ENCODE measurements around the gene FRAS1.
"Not testable (repeated sequence)": the region's sequence is repeated elsewhere in the genome, so short reads cannot be mapped to it uniquely, and the experiment has no call there.

Gene FRAS1

GRCh38 chr4:78208896-78209295, 151.8 kb downstream of the FRAS1 start:
- DNase-seq (ENCODE audit: low read depth in 1 of 2, low spot score in 1 of 2), result not testable (repeated sequence)

GRCh38 chr4:78210694-78211410, 153.7 kb downstream of the FRAS1 start:
- DNase-seq (ENCODE audit: low read depth in 1 of 2, low spot score in 1 of 2), result no peak

GRCh38 chr4:78213218-78213617, 156.1 kb downstream of the FRAS1 start:
- DNase-seq (ENCODE audit: low read depth in 1 of 2, low spot score in 1 of 2), result no peak

GRCh38 chr4:78214078-78214477, 157.0 kb downstream of the FRAS1 start:
- DNase-seq (ENCODE audit: low read depth in 1 of 2, low spot score in 1 of 2), result no peak

GRCh38 chr4:78217557-78217956, 160.4 kb downstream of the FRAS1 start:
- no peak for DNase-seq (ENCODE audit: low read depth in 1 of 2, low spot score in 1 of 2)

- DNase-seq (ENCODE audit: low read depth in 1 of 2, low spot score in 1 of 2), result no peak
Measured at GRCh38 chr4:78218260-78218659, 161.1 kb downstream of the FRAS1 start.

- no peak for DNase-seq (ENCODE audit: low read depth in 1 of 2, low spot score in 1 of 2)
Measured at GRCh38 chr4:78219825-78220224, 162.7 kb downstream of the FRAS1 start.

GRCh38 chr4:78220283-78220682, 163.2 kb downstream of the FRAS1 start:
- no peak for DNase-seq (ENCODE audit: low read depth in 1 of 2, low spot score in 1 of 2)

GRCh38 chr4:78222575-78223186, 165.6 kb downstream of the FRAS1 start:
- no peak for DNase-seq (ENCODE audit: low read depth in 1 of 2, low spot score in 1 of 2)

- DNase-seq (ENCODE audit: low read depth in 1 of 2, low spot score in 1 of 2), result no peak
Measured at GRCh38 chr4:78225236-78225635, 168.1 kb downstream of the FRAS1 start.

GRCh38 chr4:78226279-78226678, 169.2 kb downstream of the FRAS1 start:
- DNase-seq (ENCODE audit: low read depth in 1 of 2, low spot score in 1 of 2), result no peak

- no peak for DNase-seq (ENCODE audit: low read depth in 1 of 2, low spot score in 1 of 2)
Measured at GRCh38 chr4:78227411-78228057, 170.4 kb downstream of the FRAS1 start.

GRCh38 chr4:78235800-78236199, 178.7 kb downstream of the FRAS1 start:
- DNase-seq (ENCODE audit: low read depth in 1 of 2, low spot score in 1 of 2), result no peak

GRCh38 chr4:78237360-78237759, 180.2 kb downstream of the FRAS1 start:
- DNase-seq (ENCODE audit: low read depth in 1 of 2, low spot score in 1 of 2), result no peak

- DNase-seq (ENCODE audit: low read depth in 1 of 2, low spot score in 1 of 2), result no peak
Measured at GRCh38 chr4:78242071-78242470, 184.9 kb downstream of the FRAS1 start.

GRCh38 chr4:78244705-78245485, 187.8 kb downstream of the FRAS1 start:
- no peak for DNase-seq (ENCODE audit: low read depth in 1 of 2, low spot score in 1 of 2)

GRCh38 chr4:78247536-78248285, 190.6 kb downstream of the FRAS1 start:
- DNase-seq (ENCODE audit: low read depth in 1 of 2, low spot score in 1 of 2), result no peak

- no peak for DNase-seq (ENCODE audit: low read depth in 1 of 2, low spot score in 1 of 2)
Measured at GRCh38 chr4:78250500-78250899, 193.4 kb downstream of the FRAS1 start.

- not testable (repeated sequence) for DNase-seq (ENCODE audit: low read depth in 1 of 2, low spot score in 1 of 2)
Measured at GRCh38 chr4:78252773-78253172, 195.7 kb downstream of the FRAS1 start.

GRCh38 chr4:78254893-78255292, 197.8 kb downstream of the FRAS1 start:
- no peak for DNase-seq (ENCODE audit: low read depth in 1 of 2, low spot score in 1 of 2)

- no peak for DNase-seq (ENCODE audit: low read depth in 1 of 2, low spot score in 1 of 2)
Measured at GRCh38 chr4:78265006-78265405, 207.9 kb downstream of the FRAS1 start.

Measured in stimulated activated CD4-positive, alpha-beta T cell treated with anti-CD3 and anti-CD28 coated beads, Interleukin-15, amount 100 ng/mL, for 1 hour (primary cell).